Astrocyte (in vitro differentiated cells and primary cell): Measurements from ENCODE around the gene FHAD1. TPM values are rescaled to one million over a fixed set of nuclear protein-coding genes. Genes with fewer than 3 reads are reported as not detected.

Experiments used
- DNase-seq: peaks from one replicate; pipeline ENCODE4 v3.0.0-alpha.2; 2010; ENCODE audit warnings: low read depth
- FAIRE-seq: peaks from 2 replicates; lab custom pipeline; 2011; peaks lifted over from hg19 to GRCh38; lab: Jason Lieb, UNC
- H2AFZ ChIP-seq: 2 replicates; pipeline ENCODE4 v1.6.0; 2012; ENCODE audit warnings: low read depth, low read length, inconsistent platforms
- H3K27ac ChIP-seq: 2 replicates; pipeline ENCODE4 v1.5.1; 2011; ENCODE audit warnings: low read depth, low read length, inconsistent platforms
- H3K27me3 ChIP-seq: 2 replicates; pipeline ENCODE4 v1.6.0; 2011; ENCODE audit warnings: low read length, inconsistent platforms; ENCODE audit not compliant: insufficient read depth
- H3K36me3 ChIP-seq: 2 replicates; pipeline ENCODE4 v1.5.1; 2011; ENCODE audit warnings: low read length, inconsistent platforms; ENCODE audit not compliant: insufficient read depth
- H3K4me1 ChIP-seq: 2 replicates; pipeline ENCODE4 v1.5.1; 2011; ENCODE audit warnings: low read length, inconsistent platforms; ENCODE audit not compliant: insufficient read depth
- H3K4me2 ChIP-seq: 2 replicates; pipeline ENCODE4 v1.6.0; 2012; ENCODE audit warnings: low read length, inconsistent platforms
- H3K4me3 ChIP-seq: 2 replicates; pipeline ENCODE4 v1.5.1; 2011; ENCODE audit warnings: low read depth, mild to moderate bottlenecking, low read length, inconsistent platforms; ENCODE audit not compliant: insufficient read depth
- H3K79me2 ChIP-seq: 2 replicates; pipeline ENCODE4 v1.6.0; 2012; ENCODE audit warnings: mild to moderate bottlenecking, low read length, inconsistent platforms; ENCODE audit not compliant: insufficient read depth
- H3K9ac ChIP-seq: 2 replicates; pipeline ENCODE4 v1.6.0; 2012; ENCODE audit warnings: mild to moderate bottlenecking, low read length, inconsistent platforms
- H3K9me3 ChIP-seq: 2 replicates; pipeline ENCODE4 v1.5.1; 2012; ENCODE audit warnings: low read depth, mild to moderate bottlenecking, low read length, inconsistent platforms; ENCODE audit not compliant: insufficient read depth
- H4K20me1 ChIP-seq: 2 replicates; pipeline ENCODE4 v1.6.0; 2012; ENCODE audit warnings: low read length, inconsistent platforms; ENCODE audit not compliant: insufficient read depth
- H3K27ac Mint-ChIP-seq: one replicate; pipeline ENCODE4 v1.8.0; 2021; ENCODE audit warnings: mild to moderate bottlenecking, mixed read lengths; ENCODE audit not compliant: unreplicated experiment
- H3K27me3 Mint-ChIP-seq: one replicate; pipeline ENCODE4 v1.8.0; 2021; ENCODE audit warnings: low read depth, mixed read lengths; ENCODE audit not compliant: unreplicated experiment
- H3K36me3 Mint-ChIP-seq: one replicate; pipeline ENCODE4 v1.8.0; 2021; ENCODE audit warnings: low read depth, mixed read lengths; ENCODE audit not compliant: unreplicated experiment
- H3K4me1 Mint-ChIP-seq: one replicate; pipeline ENCODE4 v1.8.0; 2021; ENCODE audit warnings: low read depth, mixed read lengths; ENCODE audit not compliant: unreplicated experiment
- H3K4me3 Mint-ChIP-seq: one replicate; pipeline ENCODE4 v1.8.0; 2021; ENCODE audit warnings: mild to moderate bottlenecking, moderate library complexity, mixed read lengths; ENCODE audit not compliant: unreplicated experiment
- H3K9me3 Mint-ChIP-seq: one replicate; pipeline ENCODE4 v1.8.0; 2021; ENCODE audit warnings: mild to moderate bottlenecking, mixed read lengths; ENCODE audit not compliant: unreplicated experiment
- CTCF ChIP-seq: IDR thresholded peaks from 2 replicates; pipeline ENCODE4 v1.5.1; 2011; ENCODE audit warnings: low read depth, mild to moderate bottlenecking, inconsistent platforms, low read length, moderate library complexity; ENCODE audit not compliant: insufficient read depth
- EZH2 ChIP-seq: IDR thresholded peaks from 2 replicates; pipeline ENCODE4 v1.6.1; 2012; ENCODE audit warnings: mild to moderate bottlenecking, low read length, inconsistent platforms; ENCODE audit not compliant: insufficient read depth
- total RNA-seq: library from RNA; stranded (reverse); gene quantifications from 2 replicates; pipeline ENCODE4 v1.2.1, GENCODE V29; 2021

The FHAD1 gene
- total RNA-seq, 1 donor from 2014 or later = 0.25 TPM

- H3K79me2 ChIP-seq = no peaks in the 10 kb centered on the region
- H3K9me3 ChIP-seq = no peaks in the 10 kb centered on the region
- Mint-ChIP-seq H3K4me3 (no peak overlapping the region), H3K36me3 (no peaks in the 10 kb centered on the region), H3K27ac (no peak overlapping the region), H3K4me1 (no peaks in the 10 kb centered on the region), H3K9me3 (no peaks in the 10 kb centered on the region), H3K27me3 (peaks cover 27% of the 10 kb centered on the region)
- no peak overlapping the region for H3K9ac ChIP-seq
- H2AFZ ChIP-seq = no peak overlapping the region
- peaks cover 4% of the 10 kb centered on the region for H3K27me3 ChIP-seq
- no peak overlapping the region for H3K4me3 ChIP-seq
- FAIRE-seq (no peak), DNase-seq (no peak)
- H3K4me1 ChIP-seq = no peaks in the 10 kb centered on the region
- no peaks in the 10 kb centered on the region for H4K20me1 ChIP-seq
- no peak overlapping the region for H3K4me2 ChIP-seq
- no peak for TF ChIP-seq EZH2
- TF ChIP-seq CTCF = no peak
- H3K36me3 ChIP-seq = no peaks in the 10 kb centered on the region
- no peak overlapping the region for H3K27ac ChIP-seq
Measured at GRCh38 chr1:15445390-15446122, 198.5 kb downstream of the FHAD1 start.

- Histone ChIP-seq H3K27me3 (peaks cover 4% of the 10 kb centered on the region), H3K36me3 (no peaks in the 10 kb centered on the region), H3K9ac (no peak overlapping the region), H3K27ac (no peak overlapping the region), H3K4me1 (no peaks in the 10 kb centered on the region), H2AFZ (no peak overlapping the region), H3K4me3 (no peak overlapping the region), H4K20me1 (no peaks in the 10 kb centered on the region), H3K9me3 (no peaks in the 10 kb centered on the region), H3K4me2 (no peak overlapping the region), H3K79me2 (no peaks in the 10 kb centered on the region)
- DNase-seq (no peak), FAIRE-seq (no peak)
- Mint-ChIP-seq H3K36me3 (no peaks in the 10 kb centered on the region), H3K4me3 (no peak overlapping the region), H3K9me3 (peaks cover 5% of the 10 kb centered on the region), H3K27me3 (peaks cover 26% of the 10 kb centered on the region), H3K4me1 (no peaks in the 10 kb centered on the region), H3K27ac (no peak overlapping the region)
- no peak for TF ChIP-seq CTCF
- no peak for TF ChIP-seq EZH2
Measured at GRCh38 chr1:15446212-15446611, 199.2 kb downstream of the FHAD1 start.

Other genes starting within 250 kb of the FHAD1 start
- gene TMEM51, start 93.5 kb upstream of the FHAD1 start, total RNA-seq = 6.9 TPM in 2 replicates
- 26.0 and 27.2 TPM in 2 replicates for gene EFHD2, start 162.7 kb downstream of the FHAD1 start, total RNA-seq
- gene CTRC, start 191.2 kb downstream of the FHAD1 start, total RNA-seq = not detected in 2 replicates
- not detected in 2 replicates for gene CELA2A, start 209.5 kb downstream of the FHAD1 start, total RNA-seq
- not detected in 2 replicates for gene CELA2B, start 228.9 kb downstream of the FHAD1 start, total RNA-seq